Daoy (cell line): ENCODE results near the gene IL32. TPM values are rescaled to one million over a fixed set of nuclear protein-coding genes. Genes with fewer than 3 reads are reported as not detected.

Experiments used
- DNase-seq: peaks from one replicate; pipeline ENCODE4 v3.0.0-alpha.2; 2015; ENCODE audit warnings: low read depth
- total RNA-seq: library from RNA; depleted of rRNA; stranded (reverse); fragments of >200 nt; shearing (Covaris generic); gene quantifications from 2 replicates; pipeline ENCODE4 v1.2.3, GENCODE V29; 2014

The IL32 gene
- total RNA-seq, 1 experiment from 2014 or later, result 362 TPM

DNA sequence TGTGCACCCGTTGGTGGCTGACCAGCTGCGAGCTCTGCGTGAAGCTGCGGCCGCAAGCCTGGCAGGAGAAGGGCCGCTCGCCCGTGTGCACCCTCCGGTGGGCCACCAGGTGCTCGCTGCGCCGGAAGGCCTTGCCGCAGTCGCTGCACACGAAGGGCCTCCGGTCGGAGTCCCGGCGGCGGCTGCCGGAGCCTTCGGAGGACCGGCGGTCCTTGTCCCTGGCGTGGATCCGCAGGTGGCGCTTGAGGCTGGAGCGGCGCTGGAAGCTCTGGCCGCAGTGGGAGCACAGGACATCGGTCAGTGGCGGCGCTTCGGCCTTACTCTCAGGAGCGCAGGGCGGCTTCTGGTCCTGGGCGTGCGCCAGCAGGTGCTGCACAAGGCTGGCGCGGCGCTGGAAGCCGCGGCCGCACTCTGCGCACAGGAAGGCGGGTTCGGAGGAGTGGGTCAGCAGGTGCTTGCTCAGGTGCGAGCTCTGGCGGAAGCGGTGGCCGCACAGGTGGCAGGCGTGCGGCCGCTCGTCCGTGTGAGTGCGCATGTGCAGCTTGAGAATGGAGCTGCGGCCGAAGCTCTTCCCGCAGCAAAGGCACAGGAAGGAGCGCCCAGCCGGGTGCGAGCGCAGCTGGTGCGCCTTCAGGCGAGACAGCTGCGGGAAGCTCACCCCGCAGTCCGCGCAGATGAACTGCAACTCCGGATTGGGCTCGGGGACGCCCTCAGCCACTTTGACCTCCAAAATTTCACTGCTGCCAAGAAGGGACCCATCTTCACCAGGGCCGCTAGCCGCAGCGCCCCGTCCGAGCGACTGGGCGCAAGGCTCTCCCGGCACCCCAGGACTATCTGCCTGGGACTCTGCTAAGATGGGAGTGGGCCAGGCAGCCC is 24.5 kb downstream of the IL32 start:
- DNase-seq, result no peak

DNA sequence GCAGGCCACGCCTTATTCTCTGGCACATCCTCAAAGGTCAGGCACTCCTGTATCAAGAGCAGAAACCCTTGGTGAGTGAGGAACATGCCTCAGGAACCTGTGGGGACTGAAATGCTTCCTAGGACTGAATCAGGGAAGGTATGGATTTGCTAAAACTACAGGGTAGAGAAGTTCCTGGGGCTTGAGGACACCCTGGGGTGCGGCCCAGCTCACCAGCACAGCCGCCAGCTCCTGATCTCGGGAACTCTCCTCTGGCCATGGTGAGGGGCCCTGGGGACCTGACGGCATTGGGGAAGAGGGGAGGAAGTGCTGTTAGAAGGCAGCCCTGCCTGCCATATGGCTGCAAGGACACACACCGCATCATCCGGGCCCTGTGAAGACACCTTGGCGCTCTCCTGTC is 26.1 kb downstream of the IL32 start:
- DNase-seq, result no peak

GRCh38 chr16:3092501-3092941 is 27.1 kb downstream of the IL32 start:
- DNase-seq, result no peak

- DNase-seq, result peak; percentile 37
These were observed 29.0 kb downstream of the IL32 start for GRCh38 chr16:3094289-3095027.

GRCh38 chr16:3095869-3096268 is 30.4 kb downstream of the IL32 start:
- no peak for DNase-seq

- no peak for DNase-seq
These were observed 30.9 kb downstream of the IL32 start for GRCh38 chr16:3096362-3096761.

- DNase-seq, result no peak
These were observed 31.8 kb downstream of the IL32 start for GRCh38 chr16:3097266-3097665.

GRCh38 chr16:3098459-3099394 is 33.3 kb downstream of the IL32 start, which contains the start of gene ZSCAN10:
TSS of gene ZSCAN10 (minus strand) at chr16:3099294. CDS start at chr16:3092937, 6,357 bp downstream.
- DNase-seq, result no peak

GRCh38 chr16:3099395-3099731 is 33.9 kb downstream of the IL32 start:
- DNase-seq, result no peak

- DNase-seq, result peak; percentile 87
These were observed 34.5 kb downstream of the IL32 start for GRCh38 chr16:3099732-3100499.

GRCh38 chr16:3101018-3101840 is 35.8 kb downstream of the IL32 start:
- peak; percentile 36 for DNase-seq

GRCh38 chr16:3101841-3102470 is 36.5 kb downstream of the IL32 start:
- DNase-seq, result peak; percentile 29

GRCh38 chr16:3106205-3106928 is 40.9 kb downstream of the IL32 start:
- peak; percentile 91 for DNase-seq

GRCh38 chr16:3112058-3112880 is 46.8 kb downstream of the IL32 start, which contains the start of gene ZNF205:
TSS of gene ZNF205 (plus strand) at chr16:3112586. CDS start at chr16:3113431, 845 bp downstream.
- peak; percentile 73 for DNase-seq

- no peak for DNase-seq
These were observed 47.6 kb downstream of the IL32 start for GRCh38 chr16:3112881-3113574.

DNA sequence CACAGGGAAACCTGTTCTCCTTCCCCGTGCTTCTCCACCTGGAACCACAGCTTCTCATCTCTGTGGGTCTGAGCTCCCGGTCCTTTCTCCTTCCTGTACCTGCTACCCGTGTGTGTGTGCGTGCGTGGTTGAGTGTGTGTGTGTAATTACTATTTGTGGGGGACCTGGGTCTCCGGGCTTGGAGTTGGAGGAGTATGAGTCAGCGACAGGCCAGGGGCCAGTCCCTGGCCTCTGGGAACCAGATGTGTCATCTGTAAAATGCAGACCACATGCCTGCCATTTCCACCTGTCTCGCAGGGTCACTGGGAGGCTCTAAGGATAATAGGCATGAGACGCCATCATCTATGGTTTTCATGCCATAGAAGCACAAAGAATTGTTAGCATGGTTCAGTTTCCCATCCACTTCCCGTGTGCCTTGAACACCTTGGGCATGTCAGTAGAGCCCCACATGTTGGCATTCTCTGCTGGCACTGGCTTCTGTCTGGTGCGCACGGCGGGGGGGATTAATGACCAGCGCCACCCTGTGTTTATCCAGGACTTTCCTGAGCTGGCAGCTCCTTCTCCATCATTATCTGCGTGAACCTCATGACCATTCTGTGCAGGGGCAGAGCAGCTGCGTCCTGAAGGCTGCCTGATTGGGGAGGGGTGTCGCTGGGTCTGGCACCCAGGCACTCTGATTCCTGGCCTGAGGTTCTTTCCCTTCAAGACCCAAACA is 48.5 kb downstream of the IL32 start:
- peak; percentile 56 for DNase-seq

GRCh38 chr16:3115003-3115402 is 49.6 kb downstream of the IL32 start:
- no peak for DNase-seq
